Fibroblast of mammary gland (primary cell): Measurements from ENCODE around the gene ADCY9.

Experiments used
- DNase-seq: peaks from one replicate; pipeline ENCODE4 v3.0.0-alpha.2; 2010; ENCODE audit warnings: low read depth
- H3K4me3 ChIP-seq: 2 replicates; pipeline ENCODE4 v1.5.1; 2011; ENCODE audit warnings: low read depth, mild to moderate bottlenecking, low read length, moderate library complexity; ENCODE audit not compliant: control insufficient read depth
- CTCF ChIP-seq: conservative IDR thresholded peaks from 2 replicates; pipeline ENCODE4 v1.5.1; 2011; ENCODE audit warnings: low read depth, low read length, inconsistent platforms; ENCODE audit not compliant: control insufficient read depth, insufficient read depth

Gene ADCY9

GRCh38 chr16:4006397-4006999 is 109.7 kb downstream of the ADCY9 start:
- no peak for DNase-seq
- no peak for TF ChIP-seq CTCF

GRCh38 chr16:4005731-4006130 is 110.5 kb downstream of the ADCY9 start:
- TF ChIP-seq CTCF = no peak
- H3K4me3 ChIP-seq = no peak overlapping the region
- no peak for DNase-seq

More at GRCh38 chr16:4006397-4006999, 109.7 kb downstream of the ADCY9 start:
- no peak overlapping the region for H3K4me3 ChIP-seq

GRCh38 chr16:4005281-4005680 is 111.0 kb downstream of the ADCY9 start:
- TF ChIP-seq CTCF = no peak
- no peak overlapping the region for H3K4me3 ChIP-seq
- DNase-seq = no peak

GRCh38 chr16:4004206-4004605 is 112.0 kb downstream of the ADCY9 start:
- no peak for DNase-seq
- TF ChIP-seq CTCF = no peak
- H3K4me3 ChIP-seq = no peak overlapping the region

DNA sequence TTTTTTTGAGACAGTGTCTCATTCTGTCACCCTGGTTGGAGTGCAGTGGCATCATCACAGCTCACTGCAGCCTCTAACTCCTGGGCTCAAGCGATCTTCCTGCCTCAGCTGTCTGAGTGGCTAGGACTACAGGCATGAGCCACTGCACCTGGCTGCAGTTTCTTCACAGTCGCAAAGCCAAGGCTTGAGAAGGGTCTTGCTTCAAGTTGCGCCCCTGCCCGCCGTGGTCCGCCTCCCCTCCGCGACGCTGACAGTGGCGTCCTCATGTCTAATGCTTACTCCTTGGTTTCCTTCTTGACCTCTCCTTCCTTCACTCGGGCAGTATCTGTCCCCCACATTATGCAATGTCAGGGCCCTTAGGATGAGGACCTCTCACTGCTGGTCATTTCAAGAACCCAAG is 112.7 kb downstream of the ADCY9 start:
- no peak overlapping the region for H3K4me3 ChIP-seq
- no peak for DNase-seq
- no peak for TF ChIP-seq CTCF

GRCh38 chr16:4003166-4003565 is 113.1 kb downstream of the ADCY9 start:
- no peak for TF ChIP-seq CTCF
- DNase-seq = no peak
- no peak overlapping the region for H3K4me3 ChIP-seq

DNA sequence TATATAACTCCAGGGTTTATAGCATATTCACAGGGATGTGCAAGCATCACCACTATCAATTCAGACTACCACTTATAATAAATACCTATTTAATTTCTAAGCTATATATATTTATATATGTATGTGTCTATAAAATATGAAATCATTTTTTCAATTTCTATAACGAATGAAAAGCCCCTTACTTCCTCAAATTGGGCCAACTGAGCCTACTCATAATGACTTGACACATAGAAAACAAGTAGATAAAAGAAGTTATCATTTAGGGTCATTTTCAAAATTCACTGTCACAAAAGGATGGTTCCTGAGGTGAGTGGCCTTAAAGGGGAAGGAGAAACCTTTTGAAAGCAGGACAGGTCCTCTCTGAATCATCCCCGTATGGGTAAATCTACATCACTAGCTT is 114.1 kb downstream of the ADCY9 start:
- TF ChIP-seq CTCF = no peak
- no peak overlapping the region for H3K4me3 ChIP-seq
- DNase-seq = no peak
